ENCODE measurements around the gene BICDL2.

GRCh38 chr16:3013491-3013951, 23.2 kb downstream of the BICDL2 start:
- TF ChIP-seq PHF8 (IDR thresholded peaks at IDR 0.05; ENCODE audit: borderline replicate concordance, low read depth) = no peak
- TF ChIP-seq REST (IDR thresholded peaks at IDR 0.05) = no peak
- no peak for TF ChIP-seq EP300 (IDR thresholded peaks at IDR 0.05)
- TF ChIP-seq, protein P1, sequence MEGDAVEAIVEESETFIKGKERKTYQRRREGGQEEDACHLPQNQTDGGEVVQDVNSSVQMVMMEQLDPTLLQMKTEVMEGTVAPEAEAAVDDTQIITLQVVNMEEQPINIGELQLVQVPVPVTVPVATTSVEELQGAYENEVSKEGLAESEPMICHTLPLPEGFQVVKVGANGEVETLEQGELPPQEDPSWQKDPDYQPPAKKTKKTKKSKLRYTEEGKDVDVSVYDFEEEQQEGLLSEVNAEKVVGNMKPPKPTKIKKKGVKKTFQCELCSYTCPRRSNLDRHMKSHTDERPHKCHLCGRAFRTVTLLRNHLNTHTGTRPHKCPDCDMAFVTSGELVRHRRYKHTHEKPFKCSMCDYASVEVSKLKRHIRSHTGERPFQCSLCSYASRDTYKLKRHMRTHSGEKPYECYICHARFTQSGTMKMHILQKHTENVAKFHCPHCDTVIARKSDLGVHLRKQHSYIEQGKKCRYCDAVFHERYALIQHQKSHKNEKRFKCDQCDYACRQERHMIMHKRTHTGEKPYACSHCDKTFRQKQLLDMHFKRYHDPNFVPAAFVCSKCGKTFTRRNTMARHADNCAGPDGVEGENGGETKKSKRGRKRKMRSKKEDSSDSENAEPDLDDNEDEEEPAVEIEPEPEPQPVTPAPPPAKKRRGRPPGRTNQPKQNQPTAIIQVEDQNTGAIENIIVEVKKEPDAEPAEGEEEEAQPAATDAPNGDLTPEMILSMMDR (IDR thresholded peaks at IDR 0.05) = no peak
- no peak for TF ChIP-seq RAD21 (conservative IDR thresholded peaks at IDR 0.05 in 1 of 2, IDR thresholded peaks at IDR 0.05 in 1 of 2)
- no peak for TF ChIP-seq TFCP2L1 (CRISPR knock-in tag; IDR thresholded peaks at IDR 0.05)
